Bone marrow (tissue), 2 donors: ENCODE results near the gene RSL1D1.
A peak's percentile ranks its signal among the peaks of the same experiment; 100 is the strongest.
"Not testable (repeated sequence)": the region's sequence is repeated elsewhere in the genome, so short reads cannot be mapped to it uniquely, and the experiment has no call there.

Experiments
- DNase-seq, 2 donors: peaks; one replicate each; lab custom pipeline; 2025; lab: John Stamatoyannopoulos, UW

The RSL1D1 gene

DNA sequence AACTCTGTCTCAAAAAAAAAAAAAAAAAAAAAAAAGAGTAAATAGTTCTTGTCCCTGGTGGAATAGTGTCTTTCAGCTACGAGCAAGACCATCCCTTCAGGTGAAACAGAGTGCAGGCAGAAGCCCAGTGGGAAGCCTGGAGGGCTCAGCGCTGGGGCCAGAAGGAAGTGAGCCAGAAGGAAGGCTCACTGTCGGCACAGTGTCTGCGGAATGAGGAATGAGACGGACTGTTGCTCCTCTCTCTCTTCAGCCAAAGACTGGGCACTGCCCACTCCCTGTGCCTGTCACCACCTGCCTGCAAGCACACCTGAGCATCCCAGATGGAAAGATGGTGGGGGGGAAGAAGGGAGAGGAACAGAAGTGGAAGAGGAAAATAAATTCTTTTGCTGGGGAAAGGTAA lies 7.5 kb downstream of the RSL1D1 start:
- no peak for DNase-seq

DNA sequence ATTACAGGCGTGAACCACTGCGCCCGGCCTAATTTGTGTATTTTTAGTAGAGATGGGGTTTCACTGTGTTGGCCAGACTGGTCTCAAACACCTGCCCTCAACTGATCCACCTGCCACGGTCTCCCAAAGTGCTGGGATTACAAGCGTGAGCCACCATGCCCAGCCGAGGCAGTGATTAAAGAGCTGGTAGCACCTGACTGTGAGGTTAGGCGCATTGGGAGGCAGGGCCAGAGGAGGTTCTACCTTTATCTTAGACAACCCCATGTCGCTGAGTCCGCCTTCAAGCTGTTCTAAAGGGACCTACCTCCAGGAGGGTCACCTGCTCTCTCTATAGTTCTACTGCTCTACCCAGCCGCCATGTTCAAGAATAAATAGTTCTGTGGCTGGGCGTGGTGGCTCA lies 8.1 kb downstream of the RSL1D1 start:
- DNase-seq: no peak

DNA sequence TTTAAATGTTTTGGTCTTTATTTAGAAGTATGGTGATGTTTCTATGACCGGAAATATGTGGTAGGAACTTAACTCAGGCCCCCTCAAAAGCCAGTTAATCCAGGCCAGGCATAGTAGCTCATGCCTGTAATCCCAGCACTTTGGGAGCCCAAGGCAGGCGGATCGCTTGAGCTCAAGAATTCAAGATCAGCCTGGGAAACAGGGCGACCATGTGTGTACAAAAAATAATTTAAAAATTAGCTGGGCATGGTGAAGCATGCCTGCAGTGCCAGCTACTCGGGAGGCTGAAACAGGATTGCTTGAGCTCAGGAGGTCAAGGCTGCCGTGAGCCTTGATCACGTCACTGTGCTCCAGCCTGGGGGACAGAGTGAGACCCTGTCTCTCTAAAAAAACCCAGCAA lies 10.3 kb downstream of the RSL1D1 start:
- DNase-seq: no peak

DNA sequence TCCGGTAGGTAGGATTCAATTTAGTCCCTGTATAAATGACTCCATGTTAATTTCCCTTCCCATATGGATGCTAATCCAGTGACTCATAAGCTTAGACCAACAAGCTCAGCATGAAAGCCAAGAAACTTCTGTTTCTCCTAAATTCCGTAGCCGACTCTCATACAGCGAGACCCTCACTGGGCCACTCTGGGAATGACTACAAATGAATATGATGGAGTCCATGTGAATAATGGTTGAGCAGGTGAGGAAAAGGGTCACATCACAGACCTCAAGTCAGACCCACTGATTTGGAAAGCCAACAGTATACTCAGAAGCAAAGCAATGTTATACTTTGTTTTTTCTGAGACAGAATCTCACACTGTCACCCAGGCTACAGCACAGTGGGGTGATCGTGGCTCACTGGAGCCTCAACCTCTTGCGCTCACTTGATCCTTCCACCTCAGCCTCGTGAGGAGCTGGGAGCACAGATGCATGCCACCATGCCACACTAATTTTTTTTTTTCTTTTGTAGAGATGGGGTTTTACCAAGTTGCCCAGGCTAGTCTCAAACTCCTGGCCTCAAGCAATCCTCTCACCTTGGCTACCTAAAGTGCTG lies 14.6 kb downstream of the RSL1D1 start:
- DNase-seq: no peak

DNA sequence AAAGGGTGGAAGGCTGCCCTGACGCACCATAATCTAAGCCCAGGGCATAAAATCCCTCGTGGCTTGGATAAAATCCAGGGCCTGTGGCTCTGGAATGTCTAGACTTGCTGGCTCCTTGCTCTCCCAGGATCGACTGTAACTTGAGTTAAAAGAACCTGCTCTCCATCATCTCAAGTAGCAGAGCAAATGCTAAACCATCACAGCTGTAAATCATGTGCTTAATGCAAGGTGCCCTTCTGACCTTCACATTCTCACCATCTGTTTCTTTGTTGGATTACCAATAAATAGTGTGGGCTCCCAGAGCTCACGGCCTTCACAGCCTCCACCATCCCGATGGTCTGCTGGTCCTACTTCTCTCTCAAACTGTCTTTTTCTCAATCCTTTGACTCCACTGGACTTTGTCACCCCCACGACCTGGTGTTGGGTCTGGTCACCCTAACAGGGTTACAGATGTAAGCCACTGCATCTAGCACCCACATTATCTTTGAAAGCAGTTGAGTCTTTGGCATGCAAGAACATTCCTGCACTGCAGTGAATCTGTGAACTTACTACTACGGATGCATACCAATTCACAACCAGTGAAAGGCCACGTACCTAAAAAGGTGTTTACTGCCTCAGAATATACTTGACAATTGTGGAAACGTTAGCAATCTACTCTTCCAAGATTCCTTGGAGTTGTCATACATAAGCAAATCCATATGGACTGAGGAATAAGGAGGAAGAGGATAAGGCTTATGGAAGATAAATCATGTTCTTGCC lies 15.3 kb downstream of the RSL1D1 start:
- DNase-seq: no peak

DNA sequence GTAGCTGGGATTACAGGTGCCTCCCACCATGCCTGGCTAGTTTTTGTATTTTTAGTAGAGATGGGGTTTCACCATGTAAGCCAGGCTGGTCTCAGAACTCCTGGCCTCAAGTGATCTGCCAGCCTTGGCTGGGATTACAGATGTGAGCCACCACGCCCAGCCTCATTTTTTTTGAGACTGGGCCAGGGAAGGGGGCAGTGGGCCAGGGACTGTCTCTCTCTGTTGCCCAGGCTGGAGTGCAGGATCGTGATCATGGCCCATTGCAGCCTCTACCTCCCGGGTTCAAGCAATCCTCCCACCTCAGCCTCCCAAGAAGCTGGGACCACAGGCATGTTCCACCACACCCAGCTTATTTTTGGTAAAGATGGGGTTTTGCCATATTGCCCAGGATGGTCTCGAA lies 16.0 kb downstream of the RSL1D1 start:
- no peak for DNase-seq

DNA sequence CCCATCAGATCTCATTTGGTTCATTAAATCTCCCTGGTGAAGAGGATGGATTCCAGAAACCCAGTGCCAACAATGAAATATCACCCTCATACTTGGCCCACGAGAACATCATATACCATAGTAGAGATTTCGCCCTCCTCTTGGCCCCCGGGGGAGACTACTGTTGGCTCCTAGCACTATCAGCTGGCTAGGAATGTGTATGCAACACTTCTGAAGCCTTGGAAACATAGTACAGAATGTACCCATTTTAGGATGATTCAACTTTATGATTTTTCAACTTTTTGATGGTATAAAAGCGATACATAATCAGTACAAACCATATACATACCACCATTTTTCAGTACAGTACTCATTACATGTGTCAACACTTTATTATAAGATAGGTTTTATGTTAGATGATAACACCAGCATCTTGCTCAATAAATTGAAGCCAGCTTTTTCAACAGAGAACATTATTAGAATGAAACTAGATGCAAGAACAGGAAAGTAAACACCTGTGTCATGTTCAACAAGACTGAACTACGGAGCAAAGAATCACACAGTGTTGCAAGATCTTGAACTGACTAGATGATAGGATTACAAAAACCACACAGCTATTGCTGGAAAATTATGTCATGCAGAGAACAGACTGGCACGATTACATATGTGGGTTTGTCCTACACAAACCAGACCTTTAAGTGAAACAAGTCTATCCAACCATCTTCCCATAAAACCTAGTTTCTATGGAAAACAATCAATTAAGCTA lies 17.2 kb downstream of the RSL1D1 start:
- no peak for DNase-seq

DNA sequence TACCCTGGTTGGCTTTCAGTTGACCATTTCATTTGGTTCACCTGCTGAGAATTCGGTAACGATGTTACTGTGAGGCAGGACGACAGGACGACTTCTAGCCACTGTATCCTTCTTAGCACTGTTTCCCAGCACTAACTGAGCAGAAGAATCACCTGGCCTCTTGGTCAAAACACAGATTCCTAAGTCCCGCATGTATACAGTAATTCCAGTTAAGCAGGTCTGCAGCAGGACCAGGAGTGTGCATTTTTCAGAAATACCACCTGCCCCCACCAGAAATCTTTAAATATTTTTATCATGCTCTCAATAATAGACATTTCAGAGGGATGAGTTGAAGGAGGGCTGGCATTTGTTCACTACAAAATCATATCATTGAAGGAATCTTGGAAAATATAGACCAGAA lies 22.6 kb downstream of the RSL1D1 start:
- DNase-seq: no peak

DNA sequence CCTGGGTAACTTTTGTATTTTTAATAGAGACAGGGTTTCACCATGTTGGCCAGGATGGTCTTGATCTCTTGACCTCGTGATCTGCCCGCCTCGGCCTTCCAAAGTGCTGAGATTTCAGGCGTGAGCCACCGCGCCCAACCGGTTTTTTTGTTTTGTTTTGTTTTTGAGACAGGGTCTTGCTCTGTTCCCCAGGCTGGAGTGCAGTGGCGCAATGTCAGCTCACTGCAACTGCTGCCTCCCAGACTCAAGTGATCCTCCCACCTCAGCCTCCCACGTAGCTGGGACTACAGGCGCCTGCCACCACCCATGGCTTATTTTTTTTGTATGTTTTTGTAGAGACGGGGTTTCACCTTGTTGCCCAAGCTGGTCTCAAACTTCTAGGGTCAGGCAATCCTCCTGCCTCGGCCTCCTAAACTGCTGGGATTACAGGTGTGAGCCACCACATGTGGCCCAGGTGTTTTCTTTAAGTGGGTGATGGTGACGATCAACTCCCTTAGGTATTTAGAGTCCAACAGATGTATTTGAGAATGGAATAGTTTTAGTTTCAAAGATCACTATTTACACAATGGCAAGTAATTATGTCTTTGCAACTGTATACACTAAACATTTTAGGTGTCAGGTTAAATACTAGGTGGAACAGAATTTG lies 25.7 kb downstream of the RSL1D1 start:
- not testable (repeated sequence) for DNase-seq

DNA sequence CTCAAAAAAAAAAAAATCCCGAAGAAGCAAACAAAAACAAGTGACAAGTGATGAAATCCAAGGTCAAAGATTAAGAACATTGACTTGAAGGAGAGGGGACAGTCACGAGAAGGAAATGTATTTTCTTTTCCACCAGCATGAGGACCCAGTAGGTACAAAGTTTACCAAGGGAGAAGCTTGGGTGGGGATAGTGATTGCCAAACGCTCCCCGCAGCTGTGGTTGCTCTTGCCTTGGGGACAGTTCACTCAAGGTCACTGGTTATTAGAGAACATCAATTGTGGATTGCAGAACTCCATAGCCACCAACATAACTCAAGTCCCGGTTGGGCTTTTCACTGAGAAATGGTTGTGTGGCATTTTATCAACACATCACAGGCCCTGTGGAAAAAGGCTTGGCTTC lies 27.0 kb downstream of the RSL1D1 start:
- no peak for DNase-seq

DNA sequence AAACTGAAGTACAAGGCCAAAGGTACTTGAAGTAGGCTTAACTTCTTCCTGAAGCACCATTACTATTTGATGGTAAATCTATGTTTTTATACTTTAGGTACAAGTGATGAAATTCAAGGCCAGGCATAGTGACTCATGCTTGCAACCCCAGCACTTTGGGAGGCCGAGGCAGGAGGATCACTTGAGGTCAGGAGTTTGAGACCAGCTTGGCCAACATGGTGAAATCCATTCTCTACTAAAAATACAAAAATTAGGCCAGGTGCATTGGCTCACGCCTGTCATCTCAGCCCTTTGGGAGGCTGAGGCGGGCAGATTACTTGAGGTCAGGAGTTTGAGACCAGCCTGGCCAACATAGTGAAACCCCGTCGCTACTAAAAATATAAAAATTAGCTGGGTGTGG lies 27.7 kb downstream of the RSL1D1 start:
- not testable (repeated sequence) for DNase-seq

DNA sequence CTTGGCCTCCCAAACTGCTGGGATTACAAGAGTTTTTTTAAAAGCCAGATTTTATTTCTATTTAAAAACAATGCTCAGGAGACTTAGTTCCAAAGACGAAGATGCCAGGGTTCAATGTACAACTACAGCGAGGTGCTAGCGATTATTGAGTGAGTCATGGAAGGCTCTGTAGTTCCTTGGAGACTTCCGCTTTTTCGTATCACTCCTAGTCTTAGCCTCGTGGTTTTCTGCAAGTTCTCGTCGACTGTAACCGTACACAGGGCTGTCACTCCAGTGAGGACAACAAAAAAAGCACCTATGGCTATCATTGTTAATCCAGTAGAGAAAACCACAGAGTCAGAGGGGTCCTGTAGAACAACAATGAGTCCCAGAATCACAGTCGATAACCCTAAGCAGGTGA lies 31.5 kb downstream of the RSL1D1 start:
- peak in 1 of 2 donors; percentile 77 for DNase-seq

DNA sequence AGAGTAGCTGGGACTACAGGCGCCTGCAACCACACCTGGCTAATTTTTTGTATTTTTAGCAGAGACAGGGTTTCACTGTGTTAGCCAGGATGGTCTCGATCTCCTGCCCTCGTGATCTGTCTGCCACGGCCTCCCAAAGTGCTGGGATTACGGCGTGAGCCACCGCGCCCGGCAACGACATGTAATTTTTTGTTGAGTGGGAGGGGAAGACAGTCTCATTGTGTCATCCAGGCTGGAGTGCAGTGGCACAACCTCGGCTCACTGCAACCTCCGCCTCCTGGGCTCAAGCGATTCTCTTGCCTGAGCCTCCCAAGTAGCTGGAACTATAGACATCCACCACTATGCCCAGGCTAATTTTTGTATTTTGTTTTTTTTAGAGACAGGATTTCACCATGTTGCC lies 32.4 kb downstream of the RSL1D1 start:
- DNase-seq: not testable (repeated sequence)

DNA sequence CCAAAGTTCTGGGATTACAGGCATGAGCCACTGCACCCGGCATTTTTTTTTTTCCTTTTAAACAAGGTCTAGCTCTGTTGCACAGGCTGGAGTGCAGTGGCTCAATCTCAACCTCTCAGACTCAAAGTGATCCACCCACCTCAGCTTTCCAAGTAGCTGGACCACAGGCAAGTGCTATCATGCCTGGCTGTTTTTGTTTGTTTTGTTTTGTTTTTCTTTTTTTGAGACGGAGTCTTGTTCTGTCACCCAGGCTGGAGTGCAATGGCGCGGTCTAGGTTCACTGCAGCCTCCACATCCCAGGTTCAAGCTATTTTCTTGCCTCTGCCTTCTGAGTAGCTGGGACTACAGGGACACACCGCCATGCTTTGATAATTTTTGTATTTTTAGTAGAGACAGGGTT lies 35.2 kb downstream of the RSL1D1 start:
- DNase-seq: no peak

DNA sequence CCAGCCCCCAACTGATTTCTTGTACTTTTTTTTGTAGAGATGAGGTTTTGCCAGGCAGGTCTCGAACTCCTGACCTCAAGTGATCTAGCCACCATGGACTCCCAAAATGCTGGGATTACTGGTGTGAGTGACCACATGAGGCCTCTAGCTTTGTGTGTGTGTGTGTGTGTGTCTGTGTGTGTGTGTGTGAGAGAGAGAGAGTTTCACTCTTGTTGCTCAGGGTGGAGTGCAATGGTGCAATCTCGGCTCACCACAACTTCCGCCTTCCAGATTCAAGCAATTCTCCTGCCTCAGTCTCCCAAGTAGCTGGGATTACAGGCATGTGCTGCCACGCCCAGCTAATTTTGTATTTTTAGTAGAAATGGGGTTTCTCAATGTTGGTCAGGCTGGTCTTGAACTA lies 36.5 kb downstream of the RSL1D1 start:
- DNase-seq: not testable (repeated sequence)

DNA sequence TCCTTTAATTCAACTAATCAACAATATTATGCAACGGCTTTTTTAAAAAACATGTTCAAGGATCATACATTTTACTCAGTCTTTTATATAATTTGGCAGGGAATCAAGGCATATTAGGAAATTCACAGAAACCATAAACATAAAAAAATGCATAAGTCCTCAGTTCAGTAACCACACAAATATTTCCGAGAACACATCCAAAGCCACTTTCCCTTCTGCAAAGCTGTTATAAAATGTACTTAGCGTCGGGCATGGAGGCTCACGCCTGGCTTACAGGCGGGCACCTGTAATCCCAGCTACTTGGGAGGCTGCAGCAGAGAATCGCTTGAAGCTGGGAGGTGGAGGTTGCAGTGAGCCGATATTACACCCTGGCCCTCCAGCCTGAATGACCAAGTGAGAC lies 44.6 kb downstream of the RSL1D1 start:
- DNase-seq: no peak

DNA sequence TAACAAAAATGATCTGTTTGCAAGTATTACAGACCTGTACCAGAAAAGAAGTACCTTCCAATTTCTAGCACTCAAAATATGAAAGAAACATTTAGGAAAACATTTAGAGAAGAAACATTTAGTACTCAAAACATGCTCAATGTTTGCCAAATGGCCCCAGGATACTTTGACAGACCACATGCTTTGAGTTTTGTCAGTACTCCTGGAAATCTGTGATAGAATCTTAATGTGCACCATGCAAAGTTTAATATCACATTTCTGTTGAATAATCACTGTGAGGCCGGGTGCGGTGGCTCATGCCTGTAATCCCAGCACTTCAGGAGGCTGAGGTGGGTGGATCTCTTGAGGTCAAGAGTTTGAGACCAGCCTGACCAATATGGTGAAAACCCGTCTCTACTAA lies 45.8 kb downstream of the RSL1D1 start:
- no peak for DNase-seq

DNA sequence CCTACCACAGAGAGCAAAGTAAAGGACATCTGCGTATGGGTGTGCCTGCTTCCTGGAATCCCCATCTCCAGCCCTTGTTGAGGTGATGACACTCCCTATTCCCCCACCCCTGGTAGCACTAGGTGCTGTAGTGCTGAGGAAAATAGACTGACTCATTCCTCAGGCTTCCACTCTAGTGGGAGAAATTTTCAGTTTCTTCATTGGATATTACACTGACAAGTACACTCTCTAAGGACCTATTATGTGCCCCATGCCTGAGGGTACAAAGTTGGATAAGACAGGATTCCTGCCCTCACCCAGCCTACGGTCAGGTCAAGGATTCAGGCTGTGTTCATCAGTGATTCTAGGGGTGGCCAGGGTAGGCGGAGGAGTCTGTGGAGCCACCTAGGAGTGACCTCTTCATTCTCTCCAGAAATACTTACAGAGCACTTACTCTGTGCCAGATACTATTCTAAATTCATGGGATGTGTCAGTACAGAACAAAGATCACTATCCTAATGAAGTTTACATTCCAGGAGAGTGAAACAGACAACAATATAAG lies 49.8 kb downstream of the RSL1D1 start:
- no peak for DNase-seq

DNA sequence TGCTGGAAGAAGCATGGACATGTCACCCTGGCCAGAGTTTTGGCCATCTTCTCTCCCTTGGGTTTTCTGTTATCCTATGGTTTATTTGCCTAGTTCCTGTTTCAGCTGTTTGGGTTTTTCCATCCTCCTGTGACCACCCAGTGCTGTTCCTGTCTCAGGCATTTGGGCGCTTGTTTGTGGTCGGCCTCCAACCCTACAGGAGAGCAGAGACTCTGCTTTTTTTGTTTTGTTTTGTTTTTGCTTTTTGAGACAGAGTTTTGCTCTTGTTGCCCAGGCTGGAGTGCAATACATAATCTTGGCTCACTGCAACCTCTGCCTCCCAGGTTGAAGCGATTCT lies 51.0 kb downstream of the RSL1D1 start:
- DNase-seq: peak in 1 of 2 donors; percentile 17

DNA sequence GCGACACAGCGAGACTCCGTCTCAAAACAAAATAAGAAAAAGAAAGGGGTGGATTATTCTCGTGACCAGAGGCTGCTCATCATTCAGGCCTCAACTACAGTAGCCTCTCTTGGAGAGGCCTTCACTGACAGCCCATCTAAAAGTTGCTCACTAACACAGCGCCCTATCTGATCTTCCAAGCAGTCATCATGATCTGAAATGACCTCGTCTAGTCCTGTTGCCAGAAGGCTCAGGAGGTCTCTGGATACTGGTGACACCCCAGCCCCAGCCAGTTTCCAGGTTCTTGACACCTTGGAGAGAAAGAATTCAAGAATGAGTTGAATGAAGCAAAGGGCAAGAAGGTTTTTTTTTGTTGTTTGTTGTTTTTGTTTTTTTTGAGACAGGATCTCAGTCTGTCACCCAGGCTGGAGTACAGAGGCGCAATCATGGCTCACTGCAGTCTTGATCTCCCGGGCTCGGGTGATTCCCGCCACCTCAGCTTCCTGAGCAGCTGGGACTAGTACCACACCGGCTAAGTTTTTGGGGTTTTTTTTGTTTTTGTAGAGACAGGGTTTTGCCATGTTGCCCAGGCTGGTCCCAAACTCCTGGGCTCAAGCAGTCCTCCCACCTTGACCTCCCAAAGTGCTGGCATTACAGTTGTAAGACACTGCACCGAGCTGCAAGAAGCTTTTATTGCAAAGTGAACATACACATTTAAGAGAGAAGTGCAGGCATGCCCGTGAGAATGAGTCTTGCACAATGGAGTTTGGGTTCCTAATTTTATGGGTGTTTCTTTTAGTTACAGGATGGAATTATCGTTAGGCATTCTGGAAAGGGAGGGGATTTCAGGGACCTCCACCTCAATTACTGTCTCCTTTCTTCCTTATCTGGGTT lies 51.6 kb downstream of the RSL1D1 start:
- no peak for DNase-seq

DNA sequence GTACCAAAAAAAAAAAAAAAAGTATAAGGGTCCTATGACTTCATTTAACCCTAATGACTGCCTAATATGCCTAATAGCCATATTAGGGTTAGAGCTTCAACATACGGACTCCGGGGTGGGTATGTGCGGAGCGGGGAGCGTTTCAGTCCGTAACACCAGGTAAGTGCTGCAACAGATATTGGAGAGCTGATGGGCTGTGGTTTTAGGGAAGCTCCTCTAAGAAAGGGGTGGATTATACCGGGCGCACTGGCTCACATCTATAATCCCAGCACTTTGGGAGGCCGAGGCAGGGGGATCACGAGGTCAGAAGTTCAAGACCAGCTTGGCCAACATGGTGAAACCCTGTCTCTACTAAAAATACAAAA lies 52.3 kb downstream of the RSL1D1 start:
- no peak for DNase-seq

DNA sequence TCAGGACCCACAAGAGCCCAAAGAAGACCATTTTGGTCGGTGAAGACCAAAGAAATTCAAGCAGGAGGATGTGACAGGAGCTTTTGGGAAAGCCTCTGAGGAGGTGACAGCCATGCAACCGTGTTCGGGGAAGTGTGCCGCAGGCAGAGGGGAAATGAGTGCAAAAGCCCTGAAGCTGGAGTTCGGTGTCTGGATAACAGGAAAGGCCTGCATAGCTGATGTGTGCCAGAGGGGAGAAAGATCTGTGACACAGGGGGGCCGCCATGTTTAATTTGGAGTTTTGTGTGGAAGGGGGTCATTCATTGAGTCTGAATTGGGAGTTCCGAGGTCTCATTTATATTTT lies 53.4 kb downstream of the RSL1D1 start:
- no peak for DNase-seq
